Adrenal gland (tissue), 5 donors: ENCODE results near the gene GSTA5.

Experiments used
- POLR2A ChIP-seq, 2 donors: fragments of 450-650 bp; IDR thresholded peaks; one replicate each; pipeline ENCODE4 v1.6.1; 2017; ENCODE audit warnings: antibody characterized with exemption in 2 of 2, mild to moderate bottlenecking in 2 of 2, moderate library complexity in 1 of 2
- TF ChIP-seq, protein P1 (sequence below), 6 experiments: fragments of 450-650 bp in 4 of 6; fragments of 200-600 bp in 2 of 6; sonication (generic) in 1 of 6; IDR thresholded peaks; 1 replicate in 5 of 6; 2 replicates in 1 of 6; pipeline versions ENCODE4 v1.5.1 to v1.8.0; 2016 to 2021; ENCODE audit warnings: antibody characterized with exemption in 6 of 6, mild to moderate bottlenecking in 2 of 6, moderate library complexity in 1 of 6
- donor health status: DM: no; HTN: no; CAD: no.

DNA sequence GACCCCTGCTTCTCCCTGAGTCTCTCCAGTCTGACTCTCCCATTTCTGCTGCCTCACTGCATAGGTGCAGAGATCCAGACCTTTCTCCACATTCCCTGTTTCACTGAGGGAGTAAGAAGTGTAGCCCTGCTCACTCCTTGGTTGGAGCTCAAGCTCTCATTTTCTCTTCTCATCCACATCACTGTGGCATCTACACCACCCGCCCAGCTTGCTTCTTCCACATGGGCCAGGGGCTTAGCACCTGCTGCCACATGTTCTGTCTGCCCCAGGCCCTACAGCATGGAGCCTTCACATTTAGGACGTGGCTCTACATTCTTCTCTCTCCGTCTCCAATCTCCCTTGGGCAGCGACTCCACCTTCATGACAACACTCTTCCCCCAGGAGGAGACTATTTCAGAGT is 8.5 kb upstream of the GSTA5 start:
- TF ChIP-seq, protein P1, sequence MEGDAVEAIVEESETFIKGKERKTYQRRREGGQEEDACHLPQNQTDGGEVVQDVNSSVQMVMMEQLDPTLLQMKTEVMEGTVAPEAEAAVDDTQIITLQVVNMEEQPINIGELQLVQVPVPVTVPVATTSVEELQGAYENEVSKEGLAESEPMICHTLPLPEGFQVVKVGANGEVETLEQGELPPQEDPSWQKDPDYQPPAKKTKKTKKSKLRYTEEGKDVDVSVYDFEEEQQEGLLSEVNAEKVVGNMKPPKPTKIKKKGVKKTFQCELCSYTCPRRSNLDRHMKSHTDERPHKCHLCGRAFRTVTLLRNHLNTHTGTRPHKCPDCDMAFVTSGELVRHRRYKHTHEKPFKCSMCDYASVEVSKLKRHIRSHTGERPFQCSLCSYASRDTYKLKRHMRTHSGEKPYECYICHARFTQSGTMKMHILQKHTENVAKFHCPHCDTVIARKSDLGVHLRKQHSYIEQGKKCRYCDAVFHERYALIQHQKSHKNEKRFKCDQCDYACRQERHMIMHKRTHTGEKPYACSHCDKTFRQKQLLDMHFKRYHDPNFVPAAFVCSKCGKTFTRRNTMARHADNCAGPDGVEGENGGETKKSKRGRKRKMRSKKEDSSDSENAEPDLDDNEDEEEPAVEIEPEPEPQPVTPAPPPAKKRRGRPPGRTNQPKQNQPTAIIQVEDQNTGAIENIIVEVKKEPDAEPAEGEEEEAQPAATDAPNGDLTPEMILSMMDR (IDR thresholded peaks at IDR 0.05), result no peak
- TF ChIP-seq POLR2A (IDR thresholded peaks at IDR 0.05), result no peak
